Hematopoietic multipotent progenitor cell treated with erythropoietin and hydrocortisone succinate and interleukin-3 and kit ligand, for 17 days (in vitro differentiated cells): ENCODE data around the gene MAP2K7.
"Not testable (repeated sequence)": the region's sequence is repeated elsewhere in the genome, so short reads cannot be mapped to it uniquely, and the experiment has no call there.

ENCODE experiments used
- DNase-seq: peaks from one replicate; pipeline ENCODE4 v3.0.0-alpha.2; 2015; ENCODE audit warnings: low spot score

The MAP2K7 gene

DNA sequence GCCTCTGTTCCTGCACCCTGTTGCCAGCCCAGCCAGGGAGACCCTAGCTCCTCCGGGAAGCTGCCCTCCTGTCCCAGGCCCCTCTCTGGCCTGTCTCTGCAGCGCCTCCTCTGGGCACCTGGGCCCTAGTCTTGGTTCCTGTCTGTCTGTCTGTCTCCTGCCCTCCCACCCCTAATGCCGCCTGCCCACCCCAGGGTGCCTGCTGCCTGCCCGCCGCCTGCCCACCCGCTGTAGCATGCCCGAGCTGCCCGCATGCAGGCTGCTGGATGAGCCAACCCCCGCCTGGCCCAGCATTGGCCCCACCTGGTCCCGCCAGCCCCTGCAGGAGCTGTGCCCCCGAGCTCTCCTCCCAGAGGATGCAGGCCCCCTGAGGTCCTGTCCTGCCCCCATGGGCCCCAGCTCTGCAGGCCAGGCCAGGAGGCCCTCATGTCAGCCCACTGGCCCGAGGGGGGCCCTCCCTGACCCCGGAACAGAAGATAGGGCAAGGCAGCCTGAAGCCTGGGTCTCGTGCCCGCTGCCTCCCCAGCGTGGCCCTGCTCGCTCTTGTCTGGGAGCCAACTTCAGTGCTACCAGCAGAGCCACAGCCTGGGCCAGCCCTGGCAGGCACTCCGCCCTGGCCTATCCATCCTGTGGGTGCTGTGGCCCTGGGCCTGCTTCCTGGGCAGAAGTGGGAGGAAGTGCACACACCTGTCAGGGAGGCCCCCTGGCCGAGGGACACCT lies 5.2 kb downstream of the MAP2K7 start:
- no peak for DNase-seq

DNA sequence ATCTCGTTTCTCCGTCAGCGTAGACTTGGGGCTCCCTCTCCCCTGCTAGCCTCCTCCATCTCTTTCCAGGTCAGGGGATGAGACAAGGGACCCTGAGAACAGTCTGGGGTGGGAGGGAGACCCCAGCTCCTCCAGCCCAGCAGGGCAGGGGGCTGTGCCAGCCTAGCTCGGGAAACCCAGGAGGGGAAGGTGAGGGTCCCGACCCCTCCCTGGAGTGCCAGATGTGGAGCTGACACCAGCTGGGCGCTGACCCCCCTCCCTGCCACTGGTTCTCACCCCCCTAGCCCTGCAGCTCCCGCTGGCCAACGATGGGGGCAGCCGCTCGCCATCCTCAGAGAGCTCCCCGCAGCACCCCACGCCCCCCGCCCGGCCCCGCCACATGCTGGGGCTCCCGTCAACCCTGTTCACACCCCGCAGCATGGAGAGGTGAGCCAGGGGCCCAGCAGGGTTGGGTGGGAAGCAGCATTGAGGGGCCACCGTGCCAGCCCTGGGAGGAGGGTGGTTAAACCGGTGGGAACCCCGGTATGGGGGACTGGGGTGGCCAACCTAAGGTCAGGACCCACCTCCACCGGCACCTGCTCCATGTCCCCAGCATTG lies 5.9 kb downstream of the MAP2K7 start:
- DNase-seq: no peak

DNA sequence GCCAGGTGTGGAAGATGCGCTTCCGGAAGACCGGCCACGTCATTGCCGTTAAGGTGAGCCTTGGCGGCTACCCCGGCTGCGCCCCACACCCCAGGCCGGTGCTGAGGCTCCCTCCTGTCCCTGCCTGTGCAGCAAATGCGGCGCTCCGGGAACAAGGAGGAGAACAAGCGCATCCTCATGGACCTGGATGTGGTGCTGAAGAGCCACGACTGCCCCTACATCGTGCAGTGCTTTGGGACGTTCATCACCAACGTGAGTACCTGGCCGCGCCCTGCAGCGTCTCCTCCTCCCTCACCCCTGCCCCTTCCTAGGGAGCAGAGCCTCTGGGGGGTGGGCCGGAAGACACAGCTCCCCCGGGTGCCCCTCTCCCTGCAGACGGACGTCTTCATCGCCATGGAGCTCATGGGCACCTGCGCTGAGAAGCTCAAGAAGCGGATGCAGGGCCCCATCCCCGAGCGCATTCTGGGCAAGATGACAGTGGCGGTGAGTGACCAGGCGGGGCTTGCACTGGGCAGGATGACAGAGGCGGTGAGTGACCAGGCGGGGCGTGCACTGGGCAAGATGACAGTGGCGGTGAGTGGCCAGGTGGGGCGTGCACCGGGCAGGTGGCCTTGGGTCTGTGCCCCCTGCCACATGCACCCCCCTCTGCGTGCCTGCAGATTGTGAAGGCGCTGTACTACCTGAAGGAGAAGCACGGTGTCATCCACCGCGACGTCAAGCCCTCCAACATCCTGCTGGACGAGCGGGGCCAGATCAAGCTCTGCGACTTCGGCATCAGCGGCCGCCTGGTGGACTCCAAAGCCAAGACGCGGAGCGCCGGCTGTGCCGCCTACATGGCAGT lies 6.9 kb downstream of the MAP2K7 start:
- DNase-seq: no peak

DNA sequence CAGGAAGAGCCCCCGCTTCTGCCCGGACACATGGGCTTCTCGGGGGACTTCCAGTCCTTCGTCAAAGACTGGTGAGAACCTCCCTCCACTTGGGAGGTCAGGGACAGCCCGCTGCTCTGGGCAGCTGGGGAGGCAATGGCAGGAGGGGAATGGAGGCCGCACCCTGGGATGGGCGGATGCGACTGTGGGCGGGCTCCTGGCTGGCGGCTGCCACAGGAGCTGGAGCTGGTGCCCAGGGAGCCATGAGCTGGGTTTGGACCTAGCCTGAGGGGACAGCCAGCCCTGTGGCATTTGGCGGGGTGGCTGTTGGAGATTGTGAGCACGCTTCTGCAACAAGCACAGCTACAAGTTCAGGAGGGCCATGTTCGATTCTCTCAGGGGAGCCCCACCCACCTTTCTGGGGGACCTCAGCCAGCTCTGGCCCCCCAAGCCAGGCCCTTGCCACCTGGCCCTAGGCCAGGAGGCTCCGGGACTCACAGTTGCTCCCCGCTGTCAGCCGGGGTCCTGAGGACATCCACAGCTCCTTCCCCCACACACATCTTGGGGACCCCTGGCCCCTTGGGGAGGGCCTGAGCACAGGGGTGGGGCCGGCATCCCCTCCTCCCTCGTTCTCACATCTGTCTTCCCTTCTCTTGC lies 7.9 kb downstream of the MAP2K7 start:
- DNase-seq: no peak

DNA sequence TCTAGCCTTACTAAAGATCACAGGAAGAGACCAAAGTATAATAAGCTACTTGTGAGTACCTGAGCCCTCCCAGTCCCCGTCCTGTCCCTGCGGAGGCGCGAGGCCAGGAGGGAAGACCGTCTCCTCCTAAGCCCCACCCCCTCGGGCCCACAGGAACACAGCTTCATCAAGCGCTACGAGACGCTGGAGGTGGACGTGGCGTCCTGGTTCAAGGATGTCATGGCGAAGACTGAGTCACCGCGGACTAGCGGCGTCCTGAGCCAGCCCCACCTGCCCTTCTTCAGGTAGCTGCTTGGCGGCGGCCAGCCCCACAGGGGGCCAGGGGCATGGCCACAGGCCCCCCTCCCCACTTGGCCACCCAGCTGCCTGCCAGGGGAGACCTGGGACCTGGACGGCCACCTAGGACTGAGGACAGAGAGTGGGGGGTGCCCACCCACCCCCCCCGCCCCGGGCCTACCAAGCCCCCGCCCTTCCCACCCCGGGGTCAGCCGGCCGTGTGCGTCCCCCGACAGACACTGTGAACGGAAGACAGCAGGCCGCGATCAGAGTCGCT lies 8.5 kb downstream of the MAP2K7 start:
- no peak for DNase-seq

DNA sequence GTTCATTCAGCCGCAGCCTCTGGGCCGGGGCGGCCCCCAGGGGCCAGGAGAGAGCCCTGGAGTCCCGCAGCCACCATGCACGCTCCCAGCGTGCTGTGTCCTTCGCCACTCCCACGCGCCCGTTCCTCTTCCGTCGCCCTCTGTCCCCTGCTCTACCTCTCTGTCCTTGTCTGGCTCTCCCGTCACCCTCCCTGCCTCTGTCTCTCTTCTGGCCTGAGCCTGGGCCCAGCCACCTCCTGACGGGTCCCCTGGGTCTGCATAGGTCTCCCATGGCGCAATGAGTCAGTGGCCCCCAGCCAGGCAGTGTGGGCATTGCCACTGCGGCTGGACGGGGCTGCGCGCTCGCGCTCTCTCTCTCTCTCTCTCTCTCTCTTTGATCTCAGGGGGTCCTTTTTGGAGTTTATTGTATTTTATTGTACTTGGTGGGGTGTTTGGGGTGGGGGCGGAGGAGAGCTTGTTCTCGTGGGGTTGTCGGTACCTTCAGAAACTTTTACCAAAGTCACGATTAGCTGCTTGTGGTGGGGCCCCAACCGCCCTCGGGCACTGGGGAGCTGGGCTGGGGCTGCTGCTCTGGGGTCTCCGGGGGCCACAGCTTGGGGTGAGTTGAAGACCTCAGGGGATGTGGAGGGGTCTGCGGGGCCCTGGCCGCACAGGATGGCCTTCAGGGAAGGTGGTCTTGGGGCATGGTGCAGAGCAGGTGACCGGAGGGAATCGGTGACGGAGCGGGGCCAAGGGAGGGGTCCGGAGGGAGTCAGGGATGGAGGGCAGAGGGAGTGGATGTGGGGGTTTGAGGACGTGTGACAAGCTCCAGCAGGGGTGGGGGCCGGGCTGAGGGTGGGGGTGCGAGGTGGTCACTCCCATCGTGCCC lies 9.3 kb downstream of the MAP2K7 start:
- no peak for DNase-seq

DNA sequence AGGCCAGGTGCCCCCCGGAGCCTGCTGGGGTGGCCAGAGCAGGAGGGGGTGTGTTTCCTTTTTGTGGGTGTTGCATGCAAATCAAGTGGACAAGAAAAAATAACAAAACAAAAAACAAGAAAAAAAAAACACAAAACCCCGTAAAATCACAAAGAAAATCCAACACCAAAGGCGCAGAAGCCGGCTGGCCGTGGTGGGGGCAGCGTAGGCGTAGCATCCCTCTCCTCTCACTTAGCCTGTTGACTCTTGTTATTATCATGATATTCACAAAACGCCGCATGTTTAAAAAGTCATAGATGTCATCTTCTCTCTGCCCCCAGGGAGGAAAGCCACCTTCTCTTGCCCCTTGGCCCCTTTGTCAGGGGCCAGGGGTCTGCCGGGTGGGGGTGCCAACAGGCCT lies 10.0 kb downstream of the MAP2K7 start:
- no peak for DNase-seq

DNA sequence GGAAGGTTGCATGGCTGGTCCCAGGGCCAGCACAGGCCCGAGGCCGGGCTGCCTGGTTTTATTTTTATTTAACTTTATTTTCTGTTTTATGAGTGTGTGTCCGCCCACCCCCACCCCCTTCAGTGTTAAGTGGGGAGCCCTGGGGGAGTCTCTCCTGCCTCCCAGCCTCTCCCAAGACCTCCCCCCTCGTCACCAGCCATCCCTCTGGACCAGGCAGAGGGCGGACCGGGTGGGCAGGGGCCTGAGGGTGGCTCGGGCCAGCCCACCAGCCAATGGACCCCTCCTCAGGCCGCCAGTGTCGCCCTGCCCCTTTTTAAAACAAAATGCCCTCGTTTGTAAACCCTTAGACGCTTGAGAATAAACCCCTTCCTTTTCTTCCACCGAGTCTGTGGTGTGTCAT lies 10.4 kb downstream of the MAP2K7 start:
- no peak for DNase-seq

DNA sequence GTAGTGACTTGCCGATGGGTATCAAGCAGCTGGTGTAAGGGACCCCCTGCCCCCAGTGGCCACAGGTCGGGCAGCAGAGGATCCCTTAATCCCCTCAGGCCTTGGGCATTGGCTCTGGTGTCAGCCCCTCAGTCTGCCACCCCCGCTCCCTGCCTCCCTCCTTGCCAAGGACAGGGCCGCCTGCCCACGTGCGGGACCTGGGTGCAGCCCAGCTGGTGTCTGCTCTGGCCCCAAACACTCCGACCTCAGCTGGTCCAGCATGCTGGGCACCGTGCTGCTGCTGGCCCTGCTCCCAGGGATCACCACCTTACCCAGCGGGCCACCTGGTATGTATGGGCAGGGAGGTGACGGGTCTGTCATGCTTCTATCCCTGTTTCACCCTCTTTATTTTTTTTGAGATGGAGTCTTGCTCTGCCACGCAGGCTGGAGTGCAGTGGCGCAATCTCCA lies 10.9 kb downstream of the MAP2K7 start, which contains the start of gene TGFBR3L:
TSS of gene TGFBR3L (plus strand) at position 233 of the 448 bp plus-strand sequence.
- DNase-seq: no peak

DNA sequence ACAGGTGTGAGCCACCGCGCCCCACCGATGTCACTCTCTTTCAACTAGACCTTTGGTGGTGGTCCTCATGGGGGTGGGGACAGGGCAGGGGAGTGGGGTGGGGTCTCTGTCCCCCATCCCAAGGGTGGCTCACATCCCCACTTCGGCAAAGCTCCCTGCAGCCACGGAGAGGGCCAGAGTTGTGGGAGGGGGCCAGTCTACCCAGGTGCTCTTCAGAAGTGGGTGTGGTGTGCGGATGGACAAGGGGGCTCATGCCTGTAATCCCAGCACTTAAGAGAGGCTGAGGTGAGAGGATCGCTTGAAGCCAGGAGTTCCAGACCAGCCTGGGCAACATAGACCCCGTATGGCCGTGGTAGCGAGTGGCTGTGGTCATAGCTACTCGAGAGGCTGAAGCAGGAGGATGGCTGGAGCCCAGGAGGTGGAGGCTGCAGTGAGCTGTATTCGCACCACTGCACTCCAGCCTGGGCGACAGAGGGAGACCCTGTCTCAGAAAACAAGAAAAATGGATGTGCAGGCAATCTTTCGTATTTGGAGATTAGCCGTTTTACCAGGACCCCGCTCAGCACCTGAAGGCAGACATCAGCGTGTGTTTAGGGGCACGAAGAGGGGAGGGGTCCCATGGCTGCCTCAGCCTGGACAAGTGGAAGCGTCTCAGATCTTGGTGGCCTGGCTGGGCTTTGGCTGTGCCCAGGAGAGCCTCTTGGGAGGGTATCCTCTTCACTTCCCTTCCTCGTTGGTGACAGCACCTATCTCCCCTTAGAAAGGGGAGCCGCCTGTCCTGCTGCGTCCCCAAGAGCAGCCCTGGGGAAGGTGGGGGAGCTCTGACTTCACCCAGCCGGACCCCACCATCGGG lies 11.8 kb downstream of the MAP2K7 start:
- no peak for DNase-seq

DNA sequence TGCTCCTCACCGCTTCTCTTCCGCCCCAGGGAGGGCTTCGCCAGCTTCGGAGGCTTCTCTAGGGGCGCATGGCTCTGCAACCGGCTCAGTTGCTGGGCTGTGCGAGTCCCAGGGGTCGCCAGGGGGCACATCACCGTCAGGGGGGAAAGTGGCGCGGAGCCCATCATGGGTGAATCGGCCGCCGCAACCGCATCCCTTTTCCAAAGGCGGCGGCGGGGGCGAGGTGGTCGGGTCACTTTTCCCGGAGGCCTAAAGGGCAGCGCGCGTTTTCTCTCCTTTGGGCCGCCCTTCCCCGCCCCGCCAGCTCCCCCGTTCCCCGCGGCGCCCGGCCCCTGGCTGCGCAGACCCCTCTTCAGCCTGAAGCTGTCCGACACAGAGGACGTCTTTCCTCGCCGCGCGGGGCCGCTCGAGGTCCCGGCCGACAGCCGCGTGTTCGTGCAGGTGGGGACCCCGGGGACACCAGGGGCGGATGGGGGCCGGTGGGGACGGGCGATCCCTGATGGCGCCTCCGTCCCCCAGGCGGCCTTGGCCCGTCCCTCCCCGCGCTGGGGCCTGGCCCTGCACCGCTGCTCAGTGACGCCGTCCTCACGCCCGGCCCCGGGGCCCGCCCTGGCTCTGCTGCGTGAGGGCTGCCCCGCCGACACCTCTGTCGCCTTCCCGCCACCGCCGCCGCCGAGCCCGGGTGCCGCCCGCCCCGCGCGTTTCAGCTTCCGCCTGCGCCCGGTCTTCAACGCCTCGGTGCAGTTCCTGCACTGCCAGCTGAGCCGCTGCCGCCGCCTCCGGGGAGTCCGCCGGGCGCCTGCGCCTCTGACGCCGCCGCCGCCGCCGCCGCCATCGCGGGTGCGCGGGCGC lies 12.7 kb downstream of the MAP2K7 start:
- DNase-seq: peak; percentile 21

DNA sequence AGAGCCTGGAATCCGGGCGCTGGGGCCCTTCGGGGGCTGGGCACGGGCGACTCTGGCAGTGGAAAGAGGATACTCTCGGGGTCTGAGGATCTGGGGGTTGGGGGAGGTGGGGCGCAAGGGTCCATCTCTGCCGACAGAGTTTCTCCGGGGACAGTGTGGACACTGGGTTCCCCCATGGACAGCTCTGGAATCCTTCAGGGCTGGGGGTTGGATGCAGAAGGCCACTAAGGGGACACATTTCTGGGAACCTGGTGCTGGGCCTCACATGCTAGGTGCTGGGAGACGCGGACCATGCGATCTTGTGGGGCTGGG lies 13.2 kb downstream of the MAP2K7 start:
- DNase-seq: no peak

DNA sequence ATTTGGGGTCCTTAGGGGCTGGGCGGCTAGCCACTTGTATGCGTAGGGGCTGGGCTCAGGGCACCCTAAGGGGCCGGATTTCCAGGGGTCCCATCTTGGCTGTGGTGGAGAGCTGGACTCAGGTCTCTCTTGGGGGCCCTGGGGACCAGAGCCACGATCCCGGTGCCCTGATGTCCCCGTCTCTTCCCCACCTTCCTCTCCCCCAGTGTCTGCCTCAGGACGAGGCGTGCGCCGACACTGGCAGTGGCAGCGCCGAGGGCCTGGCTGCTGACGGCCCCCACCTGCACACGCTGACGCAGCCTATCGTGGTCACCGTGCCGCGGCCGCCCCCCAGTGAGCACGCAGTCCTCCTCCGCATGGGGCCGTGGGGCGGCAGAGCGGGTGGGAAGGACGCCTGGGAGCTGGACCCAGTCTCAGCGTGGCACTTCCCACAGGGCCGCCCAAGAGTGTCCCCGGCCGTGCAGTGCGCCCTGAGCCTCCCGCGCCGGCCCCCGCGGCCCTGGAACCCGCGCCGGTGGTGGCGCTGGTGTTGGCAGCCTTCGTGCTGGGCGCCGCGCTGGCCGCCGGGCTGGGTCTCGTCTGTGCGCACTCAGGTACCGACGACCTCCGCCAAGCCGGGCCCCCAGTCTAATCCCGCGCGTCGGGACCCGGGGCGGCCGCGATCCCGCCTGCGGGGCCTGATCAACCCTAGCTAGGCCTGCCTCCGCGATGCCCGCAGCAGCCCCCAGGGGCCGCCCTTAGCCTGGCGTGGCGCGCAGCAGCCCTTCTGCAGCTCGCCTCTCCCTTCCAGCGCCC lies 13.8 kb downstream of the MAP2K7 start:
- peak; percentile 57 for DNase-seq

DNA sequence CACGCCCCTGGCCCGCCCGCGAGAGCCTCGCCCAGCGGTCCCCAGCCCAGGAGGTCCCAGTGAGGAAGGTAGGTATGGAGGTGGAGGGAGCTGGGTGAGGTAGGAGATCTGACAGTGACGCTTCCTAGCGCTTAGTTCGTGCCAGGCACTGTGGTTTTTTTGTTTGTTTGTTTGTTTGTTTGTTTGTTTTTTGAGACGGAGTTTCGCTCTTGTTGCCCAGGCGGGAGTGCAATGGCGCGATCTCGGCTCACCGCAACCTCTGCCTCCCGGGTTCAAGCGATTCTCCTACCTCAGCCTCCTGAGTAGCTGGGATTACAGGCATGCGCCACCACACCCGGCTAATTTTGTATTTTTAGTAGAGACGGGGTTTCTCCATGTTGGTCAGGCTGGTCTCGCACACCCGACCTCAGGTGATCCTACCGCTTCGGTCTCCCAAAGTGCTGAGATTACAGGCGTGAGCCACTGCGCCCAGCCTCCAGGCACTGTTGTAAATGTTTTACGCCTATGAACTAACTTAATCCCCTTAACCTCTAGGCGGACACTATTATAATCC lies 14.5 kb downstream of the MAP2K7 start:
- DNase-seq: not testable (repeated sequence)

DNA sequence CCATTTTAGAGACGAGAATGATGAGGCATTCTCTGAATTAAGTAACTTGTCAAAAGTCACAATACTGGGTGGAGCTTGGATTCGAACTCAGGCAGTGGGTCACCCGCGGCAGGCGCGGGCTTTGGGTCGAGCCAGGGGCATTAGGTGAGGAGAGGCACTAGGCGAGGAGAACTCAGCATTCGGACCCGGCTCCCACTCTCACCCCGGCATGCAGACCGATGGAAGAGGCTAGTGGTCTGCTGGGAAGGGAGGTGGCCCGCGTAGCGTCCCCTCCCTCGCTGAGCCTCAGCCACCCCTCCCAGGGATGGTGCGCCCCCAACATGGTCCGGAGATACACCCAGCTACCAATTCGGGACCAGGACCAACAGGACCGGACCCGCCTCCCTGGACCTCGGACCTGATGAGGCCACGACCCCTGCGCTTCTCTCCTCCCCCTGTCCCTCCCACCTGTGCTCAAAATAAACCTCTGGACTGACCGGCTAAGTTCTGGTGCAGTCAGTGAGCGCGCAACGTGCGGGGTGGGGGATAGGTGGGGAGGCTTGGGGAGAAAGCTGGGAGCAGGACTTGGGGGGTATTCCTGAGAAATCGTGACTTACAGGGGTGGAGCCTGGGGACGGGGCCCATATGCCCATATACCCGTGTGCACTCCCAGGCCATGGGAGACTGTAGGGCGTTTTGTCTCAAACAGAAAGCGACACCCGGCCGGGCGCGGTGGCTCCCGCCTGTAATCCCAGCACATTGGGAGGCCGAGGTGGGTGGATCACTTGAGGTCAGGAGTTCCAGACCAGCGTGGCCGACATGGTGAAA lies 15.1 kb downstream of the MAP2K7 start:
- no peak for DNase-seq

DNA sequence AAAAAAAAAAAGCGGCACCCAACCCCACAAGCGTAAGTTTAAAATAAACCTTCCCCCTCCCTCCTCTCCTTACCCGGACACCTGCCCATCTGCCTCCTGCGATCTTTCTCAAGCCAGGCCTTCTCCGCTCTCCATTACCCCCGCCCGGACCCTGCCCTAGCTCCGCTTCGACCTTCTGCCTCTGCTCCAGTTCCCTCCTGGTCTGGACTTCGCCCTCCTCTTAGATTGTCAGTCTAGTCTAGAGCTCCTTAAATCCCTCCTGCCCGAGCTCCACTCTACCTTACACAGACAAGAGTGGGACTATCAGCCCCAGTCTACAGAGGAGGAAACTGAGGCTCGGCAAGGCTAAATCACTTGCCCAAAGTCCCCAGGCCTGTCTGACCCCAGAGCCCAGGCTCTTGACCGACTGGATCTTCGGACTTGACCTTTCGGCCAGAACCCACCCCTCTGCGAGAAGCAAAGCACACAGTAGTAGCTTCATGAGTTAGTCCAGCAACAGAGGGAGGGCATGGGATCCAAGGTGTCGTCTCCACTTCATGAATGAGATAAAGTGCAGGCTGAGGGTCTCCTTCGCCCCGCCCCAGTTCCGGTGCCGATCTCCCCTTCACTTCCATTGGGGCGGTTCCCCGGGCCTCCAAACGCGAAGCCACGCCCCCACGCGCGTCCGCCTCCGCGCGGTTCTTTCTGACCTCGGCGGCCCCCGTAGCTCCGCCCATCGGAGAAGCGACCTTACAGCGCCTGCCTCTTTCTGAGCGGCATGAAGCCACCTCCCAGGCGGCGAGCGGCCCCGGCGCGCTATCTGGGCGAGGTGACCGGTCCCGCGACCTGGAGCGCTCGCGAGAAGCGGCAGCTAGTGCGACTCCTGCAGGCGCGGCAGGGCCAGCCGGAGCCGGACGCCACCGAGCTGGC lies 16.2 kb downstream of the MAP2K7 start, which contains the start of gene SNAPC2:
TSS of gene SNAPC2 (plus strand) at position 729 of the 909 bp plus-strand sequence. CDS start at position 758, 29 bp downstream.
- peak; percentile 97 for DNase-seq
